ENCODE measurements around the gene TNFRSF19.

Gene TNFRSF19

GRCh38 chr13:23620613-23621315 is 50.6 kb downstream of the TNFRSF19 start:
- Histone ChIP-seq H3K18ac (ENCODE audit: low read depth in 1 of 2, low read length in 2 of 2) (peak overlapping the region in 1 of 2 experiments; percentile 6), H3K27me3 (ENCODE audit: control insufficient read depth in 1 of 2, insufficient read depth in 1 of 2, low read length in 2 of 2) (no peaks in the 10 kb centered on the region), H2AK5ac (ENCODE audit: low read length, severe bottlenecking) (peak overlapping the region; percentile 91), H3K14ac (ENCODE audit: low read length in 2 of 2) (peak overlapping the region in 1 of 2 experiments; percentile 26), H4K91ac (ENCODE audit: low read length) (peak overlapping the region; percentile 61), H3K23ac (ENCODE audit: low read length in 2 of 2) (no peak overlapping the region), H3K9me3 (ENCODE audit: control insufficient read depth, low read length) (peaks cover 11% of the 10 kb centered on the region), H3K79me1 (replicated peaks; ENCODE audit: low read length, poor library complexity, severe bottlenecking) (peaks cover 2% of the 10 kb centered on the region), H2AFZ (ENCODE audit: low read depth, low read length) (no peak overlapping the region), H2BK15ac (ENCODE audit: low read depth, poor library complexity, severe bottlenecking) (no peak overlapping the region), H3K4me1 (ENCODE audit: control insufficient read depth, insufficient read depth, low read depth, low read length) (peaks cover 20% of the 10 kb centered on the region), H4K8ac (ENCODE audit: low read length) (no peak overlapping the region), H3K36me3 (ENCODE audit: control insufficient read depth in 1 of 2, insufficient read depth in 2 of 2, low read depth in 1 of 2, low read length in 2 of 2) (peaks cover 0 to 3% of the 10 kb centered on the region in 2 experiments), H3K4me2 (ENCODE audit: low read length, poor library complexity, severe bottlenecking) (no peak overlapping the region), H3K4me3 (ENCODE audit: insufficient read depth in 1 of 2, low read depth in 1 of 2, low read length in 2 of 2) (no peak overlapping the region), H3K4ac (ENCODE audit: low read depth in 1 of 2, low read length in 2 of 2) (no peak overlapping the region), H2BK120ac (ENCODE audit: low read depth, low read length) (no peak overlapping the region), H2BK12ac (ENCODE audit: low read length in 2 of 2) (peak overlapping the region; percentile 4 to 25), H2BK5ac (ENCODE audit: low read depth, low read length, poor library complexity, severe bottlenecking) (peak overlapping the region; percentile 53), H3K9ac (ENCODE audit: low read length) (no peak overlapping the region), H3K27ac (ENCODE audit: low read length, poor library complexity, severe bottlenecking) (peak overlapping the region; percentile 73)
- 85% methylated on average over 8 of the region's 8 CpGs for WGBS
- no peak for DNase-seq

- DNase-seq, result peak; percentile 92
- no peak overlapping the region for H3K4me3 ChIP-seq (ENCODE audit: insufficient read depth in 1 of 2, low read depth in 1 of 2, low read length in 2 of 2)
These were observed 51.1 kb downstream of the TNFRSF19 start for GRCh38 chr13:23621316-23621645.

GRCh38 chr13:23622985-23623384 is 52.8 kb downstream of the TNFRSF19 start:
- no peak overlapping the region for H2AK5ac ChIP-seq (ENCODE audit: low read length, severe bottlenecking)
- no peak overlapping the region for H2BK120ac ChIP-seq (ENCODE audit: low read depth, low read length)
- H3K14ac ChIP-seq (ENCODE audit: low read length in 2 of 2), result no peak overlapping the region
- no peak overlapping the region for H3K4me2 ChIP-seq (ENCODE audit: low read length, poor library complexity, severe bottlenecking)
- H2BK15ac ChIP-seq (ENCODE audit: low read depth, poor library complexity, severe bottlenecking), result no peak overlapping the region
- peaks cover 0 to 3% of the 10 kb centered on the region in 2 experiments for H3K36me3 ChIP-seq (ENCODE audit: control insufficient read depth in 1 of 2, insufficient read depth in 2 of 2, low read depth in 1 of 2, low read length in 2 of 2)
- no peak overlapping the region for H3K18ac ChIP-seq (ENCODE audit: low read depth in 1 of 2, low read length in 2 of 2)
- H4K91ac ChIP-seq (ENCODE audit: low read length), result no peak overlapping the region
- no peak overlapping the region for H3K9ac ChIP-seq (ENCODE audit: low read length)
- no peak overlapping the region for H2BK5ac ChIP-seq (ENCODE audit: low read depth, low read length, poor library complexity, severe bottlenecking)
- H4K8ac ChIP-seq (ENCODE audit: low read length), result no peak overlapping the region
- peaks cover 19% of the 10 kb centered on the region for H3K9me3 ChIP-seq (ENCODE audit: control insufficient read depth, low read length)
- no peak overlapping the region for H2BK12ac ChIP-seq (ENCODE audit: low read length in 2 of 2)
- peaks cover 11% of the 10 kb centered on the region for H3K4me1 ChIP-seq (ENCODE audit: control insufficient read depth, insufficient read depth, low read depth, low read length)
- WGBS, result 94% methylated on average over 3 of the region's 3 CpGs
- no peak for DNase-seq
- no peak overlapping the region for H3K23ac ChIP-seq (ENCODE audit: low read length in 2 of 2)
- peaks cover 0 to 5% of the 10 kb centered on the region in 2 experiments for H3K27me3 ChIP-seq (ENCODE audit: control insufficient read depth in 1 of 2, insufficient read depth in 1 of 2, low read length in 2 of 2)
- H2AFZ ChIP-seq (ENCODE audit: low read depth, low read length), result no peak overlapping the region
- H3K4me3 ChIP-seq (ENCODE audit: insufficient read depth in 1 of 2, low read depth in 1 of 2, low read length in 2 of 2), result no peak overlapping the region
- H3K79me1 ChIP-seq (replicated peaks; ENCODE audit: low read length, poor library complexity, severe bottlenecking), result no peaks in the 10 kb centered on the region
- no peak overlapping the region for H3K27ac ChIP-seq (ENCODE audit: low read length, poor library complexity, severe bottlenecking)
- H3K4ac ChIP-seq (ENCODE audit: low read depth in 1 of 2, low read length in 2 of 2), result no peak overlapping the region

More at GRCh38 chr13:23621316-23621645, 51.1 kb downstream of the TNFRSF19 start:
- Histone ChIP-seq H2BK15ac (ENCODE audit: low read depth, poor library complexity, severe bottlenecking) (no peak overlapping the region), H2AK5ac (ENCODE audit: low read length, severe bottlenecking) (peak overlapping the region; percentile 91), H2AFZ (ENCODE audit: low read depth, low read length) (no peak overlapping the region), H3K9me3 (ENCODE audit: control insufficient read depth, low read length) (peaks cover 11% of the 10 kb centered on the region), H3K27me3 (ENCODE audit: control insufficient read depth in 1 of 2, insufficient read depth in 1 of 2, low read length in 2 of 2) (no peaks in the 10 kb centered on the region), H3K79me1 (replicated peaks; ENCODE audit: low read length, poor library complexity, severe bottlenecking) (peaks cover 2% of the 10 kb centered on the region), H3K18ac (ENCODE audit: low read depth in 1 of 2, low read length in 2 of 2) (peak overlapping the region in 1 of 2 experiments; percentile 6), H3K4me2 (ENCODE audit: low read length, poor library complexity, severe bottlenecking) (no peak overlapping the region), H3K9ac (ENCODE audit: low read length) (no peak overlapping the region), H3K36me3 (ENCODE audit: control insufficient read depth in 1 of 2, insufficient read depth in 2 of 2, low read depth in 1 of 2, low read length in 2 of 2) (peaks cover 0 to 3% of the 10 kb centered on the region in 2 experiments), H3K14ac (ENCODE audit: low read length in 2 of 2) (no peak overlapping the region), H2BK5ac (ENCODE audit: low read depth, low read length, poor library complexity, severe bottlenecking) (no peak overlapping the region), H4K8ac (ENCODE audit: low read length) (no peak overlapping the region), H2BK120ac (ENCODE audit: low read depth, low read length) (no peak overlapping the region), H2BK12ac (ENCODE audit: low read length in 2 of 2) (no peak overlapping the region), H3K27ac (ENCODE audit: low read length, poor library complexity, severe bottlenecking) (peak overlapping the region; percentile 73), H3K4ac (ENCODE audit: low read depth in 1 of 2, low read length in 2 of 2) (no peak overlapping the region), H4K91ac (ENCODE audit: low read length) (no peak overlapping the region), H3K4me1 (ENCODE audit: control insufficient read depth, insufficient read depth, low read depth, low read length) (peaks cover 18% of the 10 kb centered on the region), H3K23ac (ENCODE audit: low read length in 2 of 2) (no peak overlapping the region)
- 0% methylated on average over 2 of the region's 2 CpGs for WGBS

GRCh38 chr13:23623394-23623793 is 53.2 kb downstream of the TNFRSF19 start:
- Histone ChIP-seq H3K27ac (ENCODE audit: low read length, poor library complexity, severe bottlenecking) (no peak overlapping the region), H2BK120ac (ENCODE audit: low read depth, low read length) (no peak overlapping the region), H3K36me3 (ENCODE audit: control insufficient read depth in 1 of 2, insufficient read depth in 2 of 2, low read depth in 1 of 2, low read length in 2 of 2) (peaks cover 0 to 3% of the 10 kb centered on the region in 2 experiments), H2BK15ac (ENCODE audit: low read depth, poor library complexity, severe bottlenecking) (no peak overlapping the region), H3K23ac (ENCODE audit: low read length in 2 of 2) (no peak overlapping the region), H3K4me2 (ENCODE audit: low read length, poor library complexity, severe bottlenecking) (no peak overlapping the region), H3K9me3 (ENCODE audit: control insufficient read depth, low read length) (peaks cover 19% of the 10 kb centered on the region), H3K9ac (ENCODE audit: low read length) (no peak overlapping the region), H4K8ac (ENCODE audit: low read length) (no peak overlapping the region), H2AFZ (ENCODE audit: low read depth, low read length) (no peak overlapping the region), H2BK5ac (ENCODE audit: low read depth, low read length, poor library complexity, severe bottlenecking) (no peak overlapping the region), H3K27me3 (ENCODE audit: control insufficient read depth in 1 of 2, insufficient read depth in 1 of 2, low read length in 2 of 2) (peaks cover 0 to 5% of the 10 kb centered on the region in 2 experiments), H4K91ac (ENCODE audit: low read length) (no peak overlapping the region), H3K4me3 (ENCODE audit: insufficient read depth in 1 of 2, low read depth in 1 of 2, low read length in 2 of 2) (no peak overlapping the region), H3K4ac (ENCODE audit: low read depth in 1 of 2, low read length in 2 of 2) (no peak overlapping the region), H3K14ac (ENCODE audit: low read length in 2 of 2) (no peak overlapping the region), H2AK5ac (ENCODE audit: low read length, severe bottlenecking) (no peak overlapping the region), H2BK12ac (ENCODE audit: low read length in 2 of 2) (no peak overlapping the region), H3K4me1 (ENCODE audit: control insufficient read depth, insufficient read depth, low read depth, low read length) (peaks cover 11% of the 10 kb centered on the region), H3K79me1 (replicated peaks; ENCODE audit: low read length, poor library complexity, severe bottlenecking) (no peaks in the 10 kb centered on the region), H3K18ac (ENCODE audit: low read depth in 1 of 2, low read length in 2 of 2) (no peak overlapping the region)
- DNase-seq, result no peak
- WGBS, result 98% methylated on average over 3 of the region's 3 CpGs

Measured in mesenchymal stem cell (in vitro differentiated cells and primary cell).